Stimulated activated CD8-positive, alpha-beta memory T cell treated with anti-CD3 and anti-CD28 coated beads, Interleukin-7, amount 100 ng/mL, for 24 hours (primary cell): ENCODE results near the gene FRMPD1.

Experiments
- DNase-seq: peaks from one replicate; pipeline ENCODE4 v3.0.0-alpha.2; 2020; ENCODE audit warnings: low read depth

Gene FRMPD1

DNA sequence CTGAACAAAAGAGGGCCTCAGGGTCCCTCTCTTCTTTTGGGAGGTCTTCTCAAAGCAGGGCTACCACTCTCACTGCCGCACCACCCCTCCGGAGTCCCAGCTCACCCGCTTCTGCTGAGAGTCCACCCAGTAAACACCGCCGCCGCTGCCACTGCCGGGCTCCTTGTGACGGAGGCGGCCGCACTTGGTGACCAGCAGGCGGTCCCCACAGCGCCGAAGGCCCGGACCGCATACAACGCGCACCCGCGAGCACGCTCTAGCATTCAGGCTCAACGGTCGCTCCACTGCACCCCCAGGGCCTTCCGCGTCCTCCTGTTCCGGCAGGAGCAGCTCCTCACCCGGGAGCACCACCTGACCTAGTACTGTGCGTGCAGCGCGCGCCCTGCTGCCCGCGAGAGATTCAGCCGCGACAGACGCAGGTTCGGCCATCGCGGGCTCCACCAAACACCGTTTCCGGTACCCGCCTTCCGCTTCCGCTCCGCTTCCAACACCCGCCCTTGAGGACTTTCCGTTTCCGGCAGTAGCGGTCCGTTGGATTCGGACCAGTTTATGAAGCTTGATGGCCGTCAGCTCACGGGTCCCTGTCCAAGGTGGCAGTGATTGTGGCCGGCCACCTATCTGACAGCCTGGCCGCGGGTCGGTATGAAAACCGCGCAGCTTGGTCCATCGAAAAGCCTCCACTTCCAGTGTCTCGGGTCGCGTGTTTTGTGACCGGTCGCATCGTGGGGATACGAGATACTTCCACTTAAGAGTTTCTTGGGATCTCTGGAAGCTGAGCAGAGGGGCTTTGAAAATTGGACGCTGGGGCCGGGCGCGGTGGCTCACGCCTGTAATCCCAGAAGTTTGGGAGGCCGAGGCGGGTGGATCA lies 134.1 kb downstream of the FRMPD1 start, which contains the start of gene EXOSC3:
Gene EXOSC3, minus strand, starts transcription at position 449 of the 868 bp plus-strand sequence. Its CDS starts 20 bp downstream, at position 429.
- peak; percentile 77 for DNase-seq

DNA sequence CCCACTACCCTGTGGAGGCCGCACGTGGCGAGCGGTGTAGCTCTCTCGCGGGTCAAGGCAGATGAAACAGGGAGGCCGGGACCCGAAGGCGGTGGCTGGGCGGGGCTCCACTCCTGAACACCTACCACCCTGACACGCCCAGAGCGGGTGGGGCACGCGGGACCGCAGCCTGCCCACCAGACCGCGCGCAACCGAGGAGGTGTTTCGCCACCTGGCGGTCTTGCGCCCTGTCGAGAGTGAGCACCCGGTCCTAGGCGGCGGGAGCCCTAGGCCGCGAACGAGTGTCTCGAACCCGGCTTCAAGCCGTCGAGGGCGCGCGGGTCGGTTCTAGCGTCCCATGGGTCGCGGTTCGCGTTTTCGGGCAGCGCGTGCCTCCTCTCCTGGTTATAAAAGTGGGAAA lies 136.3 kb downstream of the FRMPD1 start:
- no peak for DNase-seq

- no peak for DNase-seq
Measured at GRCh38 chr9:37788332-37788731, 137.6 kb downstream of the FRMPD1 start.

GRCh38 chr9:37790096-37790495 lies 139.3 kb downstream of the FRMPD1 start:
- DNase-seq = no peak

GRCh38 chr9:37792122-37792521 lies 141.4 kb downstream of the FRMPD1 start:
- no peak for DNase-seq

DNA sequence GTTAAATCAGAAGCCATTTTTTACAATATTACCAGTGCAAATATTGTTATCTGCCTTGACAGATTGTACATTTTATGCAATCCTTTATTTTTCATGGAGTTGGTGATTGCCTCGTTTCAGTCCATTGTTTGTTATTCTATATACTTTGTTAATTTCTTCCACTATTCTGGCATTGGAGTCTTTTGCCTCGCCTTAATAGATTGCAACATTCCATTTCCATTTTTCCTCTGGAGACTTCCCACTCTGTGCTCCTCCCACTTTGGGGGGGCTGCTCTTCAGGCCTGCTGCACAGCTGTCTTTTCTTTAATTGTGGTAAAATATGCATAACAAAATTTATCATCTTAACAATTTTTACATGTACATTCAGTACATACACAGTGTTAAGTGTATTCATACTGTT lies 145.5 kb downstream of the FRMPD1 start:
- no peak for DNase-seq
